Fibroblast of villous mesenchyme (primary cell): ENCODE measurements around the gene BTN2A1. TPM values are rescaled to one million over a fixed set of nuclear protein-coding genes. Genes with fewer than 3 reads are reported as not detected.
A peak's percentile ranks its signal among the peaks of the same experiment; 100 is the strongest.

Experiments
- DNase-seq: peaks from one replicate; pipeline ENCODE4 v3.0.0-alpha.2; 2010; ENCODE audit warnings: low read depth
- H3K4me3 ChIP-seq: 2 replicates; pipeline ENCODE4 v1.5.1; 2011; ENCODE audit warnings: low read depth, mild to moderate bottlenecking, low read length
- CTCF ChIP-seq: IDR thresholded peaks from 2 replicates; pipeline ENCODE4 v1.5.1; 2012; ENCODE audit warnings: low read depth, mild to moderate bottlenecking, low read length; ENCODE audit not compliant: insufficient read depth
- total RNA-seq: library from RNA; depleted of rRNA; stranded (reverse); fragments of >200 nt; gene quantifications from 2 replicates; pipeline ENCODE4 v1.2.3, GENCODE V29; 2012

Gene BTN2A1
- total RNA-seq: 16.8 and 21.6 TPM in 2 replicates

- H3K4me3 ChIP-seq: peak within 1 kb of the TSS; percentile 93
- DNase-seq: peak; percentile 95
- TF ChIP-seq CTCF: no peak
Observed at GRCh38 chr6:26457806-26458688, at the start of gene BTN2A1. BTN2A1 (plus strand) TSS chr6:26457955; CDS start chr6:26458637, 682 bp downstream.

GRCh38 chr6:26408828-26409730, 48.7 kb upstream of the BTN2A1 start:
- no peak for TF ChIP-seq CTCF

GRCh38 chr6:26411751-26412150, 46.0 kb upstream of the BTN2A1 start:
- DNase-seq: no peak
- TF ChIP-seq CTCF: no peak
- no peak overlapping the region for H3K4me3 ChIP-seq

More at GRCh38 chr6:26408828-26409730, 48.7 kb upstream of the BTN2A1 start:
- no peak for DNase-seq
- no peak overlapping the region for H3K4me3 ChIP-seq

- H3K4me3 ChIP-seq: no peak overlapping the region
- no peak for TF ChIP-seq CTCF
- DNase-seq: no peak
Observed at GRCh38 chr6:26412228-26412627, 45.5 kb upstream of the BTN2A1 start.

GRCh38 chr6:26412954-26413353, 44.8 kb upstream of the BTN2A1 start:
- DNase-seq: no peak
- no peak overlapping the region for H3K4me3 ChIP-seq
- no peak for TF ChIP-seq CTCF

GRCh38 chr6:26414281-26414680, 43.5 kb upstream of the BTN2A1 start:
- no peak for TF ChIP-seq CTCF
- no peak overlapping the region for H3K4me3 ChIP-seq
- no peak for DNase-seq
